ENCODE measurements around the gene RHBDD1.

The RHBDD1 gene

GRCh38 chr2:227010433-227010832 lies 174.6 kb downstream of the RHBDD1 start:
- no peaks in the 10 kb centered on the region for H3K4me1 Mint-ChIP-seq (ENCODE audit: low read depth in 2 of 2)
- H3K9me3 Mint-ChIP-seq, result no peaks in the 10 kb centered on the region
- H3K4me3 Mint-ChIP-seq, result no peak overlapping the region
- H3K27me3 Mint-ChIP-seq, result peaks cover 9% of the 10 kb centered on the region in 2 donors
- DNase-seq, result no peak
- ATAC-seq (replicated peaks), result no peak
- H3K36me3 Mint-ChIP-seq (ENCODE audit: insufficient read depth), result no peaks in the 10 kb centered on the region
- no peak overlapping the region for H3K27ac Mint-ChIP-seq

DNA sequence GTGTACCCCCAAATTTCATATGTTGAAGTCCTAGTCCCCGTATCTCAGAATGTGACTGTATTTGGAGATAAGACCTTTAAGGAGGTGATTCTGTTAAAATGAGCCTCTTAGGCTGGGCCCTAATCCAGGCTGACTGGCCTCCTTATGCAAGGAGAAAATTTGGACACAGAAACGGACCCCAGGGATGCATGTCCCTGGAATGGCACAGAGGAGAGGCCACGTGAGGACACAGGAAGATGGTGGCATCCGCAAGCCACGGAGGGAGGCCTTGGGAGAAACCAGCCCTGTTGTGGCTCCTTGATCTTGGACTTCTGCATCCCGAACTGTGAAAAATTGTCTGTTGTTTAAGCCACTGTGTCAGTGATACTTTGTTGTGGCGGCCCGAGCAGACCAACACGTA lies 177.5 kb downstream of the RHBDD1 start:
- Mint-ChIP-seq H3K27ac (no peak overlapping the region), H3K9me3 (peaks cover 0 to 5% of the 10 kb centered on the region in 2 donors), H3K4me3 (no peak overlapping the region), H3K36me3 (ENCODE audit: insufficient read depth) (no peaks in the 10 kb centered on the region), H3K27me3 (peaks cover 19 to 26% of the 10 kb centered on the region in 2 donors), H3K4me1 (ENCODE audit: low read depth in 2 of 2) (peaks cover 0 to 2% of the 10 kb centered on the region in 2 donors)
- no peak for DNase-seq
- ATAC-seq (replicated peaks), result no peak

DNA sequence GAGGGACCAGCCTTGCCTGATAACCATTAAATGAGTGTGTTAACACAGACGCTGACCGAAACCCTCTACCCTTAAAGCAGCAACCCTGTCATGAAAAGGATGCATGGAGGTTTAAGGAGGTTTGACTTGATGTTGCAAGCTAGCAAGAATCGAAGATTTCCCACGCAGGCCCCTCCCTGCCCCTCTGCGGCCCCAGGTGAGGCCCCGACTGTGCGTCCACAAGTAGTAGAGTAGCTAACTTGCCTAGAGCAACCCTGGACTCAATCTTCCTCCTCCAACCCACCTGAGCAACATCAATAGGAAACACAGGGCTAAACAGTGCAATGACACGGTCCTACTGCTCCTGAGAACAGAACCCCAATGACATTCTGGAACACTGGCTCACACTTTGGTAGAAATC lies 178.0 kb downstream of the RHBDD1 start:
- Mint-ChIP-seq H3K4me3 (no peak overlapping the region), H3K36me3 (ENCODE audit: insufficient read depth) (no peaks in the 10 kb centered on the region), H3K27me3 (peaks cover 20 to 31% of the 10 kb centered on the region in 2 donors), H3K4me1 (ENCODE audit: low read depth in 2 of 2) (peaks cover 0 to 2% of the 10 kb centered on the region in 2 donors), H3K27ac (no peak overlapping the region), H3K9me3 (peaks cover 0 to 6% of the 10 kb centered on the region in 2 donors)
- ATAC-seq (replicated peaks) (no peak), DNase-seq (no peak)

GRCh38 chr2:227016894-227017293 lies 181.0 kb downstream of the RHBDD1 start:
- Mint-ChIP-seq H3K36me3 (ENCODE audit: insufficient read depth) (peaks cover under 1% of the 10 kb centered on the region), H3K27ac (no peak overlapping the region), H3K4me1 (ENCODE audit: low read depth in 2 of 2) (peaks cover 0 to 2% of the 10 kb centered on the region in 2 donors), H3K4me3 (no peak overlapping the region), H3K27me3 (peaks cover 30 to 45% of the 10 kb centered on the region in 2 donors), H3K9me3 (peaks cover 0 to 6% of the 10 kb centered on the region in 2 donors)
- DNase-seq (no peak), ATAC-seq (replicated peaks) (no peak)

DNA sequence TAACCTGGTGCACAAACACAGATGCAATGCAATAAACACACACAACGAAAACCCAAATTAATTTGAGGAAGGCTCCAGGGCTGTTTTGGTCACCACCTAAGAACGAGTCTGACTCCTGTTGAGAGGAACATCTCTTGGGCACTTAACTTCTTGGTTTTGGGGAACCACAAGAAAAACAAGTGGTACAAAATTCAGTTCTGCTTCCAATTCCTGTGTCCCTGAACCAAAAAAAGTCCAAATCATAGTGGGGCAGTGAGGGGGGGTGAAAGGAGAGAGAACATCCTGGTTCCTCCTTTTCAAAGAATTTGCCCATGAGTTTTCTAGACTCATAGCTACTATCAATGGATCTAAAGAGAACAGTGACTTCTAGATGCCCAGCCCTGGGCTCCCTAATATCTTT lies 184.6 kb downstream of the RHBDD1 start:
- Mint-ChIP-seq H3K4me1 (ENCODE audit: low read depth in 2 of 2) (peaks cover 0 to 2% of the 10 kb centered on the region in 2 donors), H3K27me3 (peaks cover 23 to 36% of the 10 kb centered on the region in 2 donors), H3K36me3 (ENCODE audit: insufficient read depth) (peaks cover 3% of the 10 kb centered on the region), H3K9me3 (peaks cover 0 to 6% of the 10 kb centered on the region in 2 donors), H3K27ac (no peak overlapping the region), H3K4me3 (no peak overlapping the region)
- DNase-seq (no peak), ATAC-seq (replicated peaks) (no peak)

DNA sequence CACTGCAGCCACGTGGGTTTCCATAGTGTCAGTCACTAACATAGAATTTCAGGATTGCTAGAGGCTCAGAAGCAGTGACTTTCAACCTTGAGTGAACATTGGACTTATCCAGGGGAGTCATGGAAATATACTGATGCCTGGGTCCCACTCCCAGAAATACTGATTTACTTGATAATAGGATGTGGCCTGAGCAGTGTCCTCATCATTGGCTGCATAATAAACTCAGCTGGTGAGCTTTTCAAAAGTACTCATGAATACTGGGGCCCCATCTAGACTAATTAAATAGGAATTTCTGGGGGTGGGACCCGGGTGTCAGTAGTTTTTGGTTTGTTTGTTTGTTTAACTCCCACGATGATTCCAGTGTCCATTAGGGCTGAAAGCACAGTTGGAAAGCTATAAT lies 186.8 kb downstream of the RHBDD1 start:
- H3K4me1 Mint-ChIP-seq (ENCODE audit: low read depth in 2 of 2), result no peaks in the 10 kb centered on the region
- peaks cover 0 to 6% of the 10 kb centered on the region in 2 donors for H3K9me3 Mint-ChIP-seq
- H3K27me3 Mint-ChIP-seq, result peaks cover 21 to 25% of the 10 kb centered on the region in 2 donors
- no peak overlapping the region for H3K4me3 Mint-ChIP-seq
- H3K27ac Mint-ChIP-seq, result no peak overlapping the region
- peaks cover 3% of the 10 kb centered on the region for H3K36me3 Mint-ChIP-seq (ENCODE audit: insufficient read depth)
- no peak for ATAC-seq (replicated peaks)
- no peak for DNase-seq

- ATAC-seq (replicated peaks), result no peak
- peaks cover 6% of the 10 kb centered on the region for H3K36me3 Mint-ChIP-seq (ENCODE audit: insufficient read depth)
- H3K27ac Mint-ChIP-seq, result no peak overlapping the region
These were observed 189.7 kb downstream of the RHBDD1 start for GRCh38 chr2:227025510-227025909.

GRCh38 chr2:227029426-227030105 lies 193.7 kb downstream of the RHBDD1 start:
- Mint-ChIP-seq H3K27ac (no peak overlapping the region), H3K36me3 (ENCODE audit: insufficient read depth) (peaks cover 4% of the 10 kb centered on the region), H3K27me3 (peaks cover 6 to 13% of the 10 kb centered on the region in 2 donors), H3K9me3 (no peaks in the 10 kb centered on the region), H3K4me3 (no peak overlapping the region), H3K4me1 (ENCODE audit: low read depth in 2 of 2) (peaks cover 0 to 6% of the 10 kb centered on the region in 2 donors)
- DNase-seq (no peak), ATAC-seq (replicated peaks) (no peak)

More at GRCh38 chr2:227025510-227025909, 189.7 kb downstream of the RHBDD1 start:
- H3K4me3 Mint-ChIP-seq, result no peak overlapping the region
- H3K9me3 Mint-ChIP-seq, result no peaks in the 10 kb centered on the region
- H3K4me1 Mint-ChIP-seq (ENCODE audit: low read depth in 2 of 2), result no peaks in the 10 kb centered on the region
- no peak for DNase-seq
- peaks cover 12 to 13% of the 10 kb centered on the region in 2 donors for H3K27me3 Mint-ChIP-seq

DNA sequence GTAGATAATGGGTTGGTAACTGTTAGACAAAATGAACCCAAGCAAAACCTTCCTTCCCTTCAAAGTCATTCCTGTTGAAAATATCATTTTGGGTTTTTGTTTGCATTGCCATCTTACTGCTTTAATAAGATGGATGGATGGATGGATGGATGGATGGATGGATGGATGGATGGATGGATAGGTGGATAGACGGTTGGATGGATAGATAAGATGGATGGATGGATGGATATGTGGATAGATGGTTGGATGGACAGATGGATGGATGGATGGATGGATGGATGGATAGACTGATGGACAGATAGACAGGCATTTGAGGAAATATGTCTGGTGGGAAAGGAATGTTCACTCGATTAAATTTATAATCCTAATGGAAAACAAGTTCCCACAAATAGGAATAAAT lies 194.9 kb downstream of the RHBDD1 start:
- H3K27ac Mint-ChIP-seq, result no peak overlapping the region
- H3K4me1 Mint-ChIP-seq (ENCODE audit: low read depth in 2 of 2), result peaks cover 0 to 6% of the 10 kb centered on the region in 2 donors
- H3K9me3 Mint-ChIP-seq, result no peaks in the 10 kb centered on the region
- peaks cover 4% of the 10 kb centered on the region for H3K36me3 Mint-ChIP-seq (ENCODE audit: insufficient read depth)
- no peak overlapping the region for H3K4me3 Mint-ChIP-seq
- H3K27me3 Mint-ChIP-seq, result peaks cover 7 to 15% of the 10 kb centered on the region in 2 donors
- no peak for ATAC-seq (replicated peaks)
- DNase-seq, result no peak

GRCh38 chr2:227031379-227031778 lies 195.5 kb downstream of the RHBDD1 start:
- ATAC-seq (replicated peaks) (peak; percentile 60), DNase-seq (no peak)
- Mint-ChIP-seq H3K27me3 (peaks cover 13 to 20% of the 10 kb centered on the region in 2 donors), H3K27ac (no peak overlapping the region), H3K36me3 (ENCODE audit: insufficient read depth) (peaks cover 4% of the 10 kb centered on the region), H3K4me3 (no peak overlapping the region), H3K4me1 (ENCODE audit: low read depth in 2 of 2) (peaks cover 0 to 6% of the 10 kb centered on the region in 2 donors), H3K9me3 (no peaks in the 10 kb centered on the region)

DNA sequence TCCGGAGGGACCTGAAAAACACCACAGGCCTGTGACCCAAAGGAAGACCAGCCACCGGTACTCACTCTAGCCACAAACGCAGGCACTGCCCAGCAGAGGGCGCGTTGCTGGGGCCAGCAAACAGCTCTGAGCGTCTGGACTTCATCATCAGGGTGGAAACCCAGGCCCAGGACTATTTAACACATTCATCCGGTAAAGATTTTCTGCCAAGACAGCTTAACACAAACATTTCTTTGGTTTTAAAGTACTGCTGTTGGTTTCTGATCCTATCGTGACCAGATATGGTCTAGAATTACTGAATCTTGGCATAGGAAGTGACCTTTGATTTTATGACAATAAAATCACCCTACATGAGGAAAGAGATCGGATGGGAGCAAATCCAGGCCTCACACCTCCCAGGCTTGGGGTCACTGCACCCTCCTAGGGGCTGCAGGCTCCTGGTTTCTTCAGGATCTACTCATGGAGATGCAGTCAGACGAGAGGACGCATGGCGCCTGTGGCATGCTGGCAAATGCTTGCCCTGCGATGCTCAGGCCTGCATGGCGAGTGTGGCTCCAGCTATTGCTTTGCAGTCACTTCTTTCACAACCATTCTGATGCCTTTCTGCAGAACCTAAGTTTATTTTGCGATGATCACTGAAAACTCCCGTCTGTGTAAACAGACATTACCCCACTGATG lies 197.8 kb downstream of the RHBDD1 start:
- ATAC-seq (replicated peaks), result no peak
- peaks cover 0 to 6% of the 10 kb centered on the region in 2 donors for H3K4me1 Mint-ChIP-seq (ENCODE audit: low read depth in 2 of 2)
- no peaks in the 10 kb centered on the region for H3K36me3 Mint-ChIP-seq (ENCODE audit: insufficient read depth)

GRCh38 chr2:227035711-227036367 lies 200.0 kb downstream of the RHBDD1 start:
- Mint-ChIP-seq H3K27me3 (peaks cover 30 to 37% of the 10 kb centered on the region in 2 donors), H3K9me3 (no peaks in the 10 kb centered on the region), H3K36me3 (ENCODE audit: insufficient read depth) (no peaks in the 10 kb centered on the region), H3K4me1 (ENCODE audit: low read depth in 2 of 2) (peaks cover 0 to 6% of the 10 kb centered on the region in 2 donors), H3K27ac (no peak overlapping the region), H3K4me3 (no peak overlapping the region)
- no peak for ATAC-seq (replicated peaks)
- no peak for DNase-seq

More for the DNA sequence above, 197.8 kb downstream of the RHBDD1 start:
- DNase-seq, result no peak
- Mint-ChIP-seq H3K9me3 (no peaks in the 10 kb centered on the region), H3K27ac (no peak overlapping the region), H3K4me3 (no peak overlapping the region), H3K27me3 (peaks cover 23 to 31% of the 10 kb centered on the region in 2 donors)

- H3K4me1 Mint-ChIP-seq (ENCODE audit: low read depth in 2 of 2), result peaks cover 0 to 6% of the 10 kb centered on the region in 2 donors
- no peak overlapping the region for H3K27ac Mint-ChIP-seq
- peaks cover 30 to 42% of the 10 kb centered on the region in 2 donors for H3K27me3 Mint-ChIP-seq
- no peaks in the 10 kb centered on the region for H3K36me3 Mint-ChIP-seq (ENCODE audit: insufficient read depth)
- no peak overlapping the region for H3K4me3 Mint-ChIP-seq
- DNase-seq, result no peak
- no peaks in the 10 kb centered on the region for H3K9me3 Mint-ChIP-seq
- no peak for ATAC-seq (replicated peaks)
These were observed 200.7 kb downstream of the RHBDD1 start for GRCh38 chr2:227036527-227036926.

Data from effector memory CD8-positive, alpha-beta T cell (primary cell).